T-helper 17 cell (primary cell): ENCODE measurements around the gene TOR1A. TPM values are rescaled to one million over a fixed set of nuclear protein-coding genes. Genes with fewer than 3 reads are reported as not detected.
A peak's percentile ranks its signal among the peaks of the same experiment; 100 is the strongest.
"Not testable (repeated sequence)": the region's sequence is repeated elsewhere in the genome, so short reads cannot be mapped to it uniquely, and the experiment has no call there.

Experiments
- ATAC-seq: fragments of 150-1000 bp; cut with Tn5 transposase; 2 replicates; pipeline ENCODE4 v1.10.0; 2021; ENCODE audit warnings: mild to moderate bottlenecking, moderate library complexity
- DNase-seq, 3 donors: peaks; one replicate each; pipeline versions ENCODE4 v3.0.0 to v3.0.0-alpha.2; 2020 to 2021
- H3K9me3 ChIP-seq: one replicate; pipeline ENCODE4 v1.7.0; 2013; ENCODE audit warnings: low read length, mild to moderate bottlenecking; ENCODE audit not compliant: control insufficient read depth, poor library complexity, severe bottlenecking
- H3K27ac Mint-ChIP-seq: one replicate; pipeline ENCODE4 v1.8.0; 2022; ENCODE audit warnings: mild to moderate bottlenecking, moderate library complexity, mixed read lengths
- H3K27me3 Mint-ChIP-seq: one replicate; pipeline ENCODE4 v1.8.0; 2022; ENCODE audit warnings: mixed read lengths
- H3K36me3 Mint-ChIP-seq: one replicate; pipeline ENCODE4 v1.8.0; 2022; ENCODE audit warnings: low read depth, mixed read lengths
- H3K4me1 Mint-ChIP-seq: one replicate; pipeline ENCODE4 v1.8.0; 2022; ENCODE audit warnings: mild to moderate bottlenecking, mixed read lengths
- H3K4me3 Mint-ChIP-seq: one replicate; pipeline ENCODE4 v1.8.0; 2022; ENCODE audit warnings: mild to moderate bottlenecking, moderate library complexity, mixed read lengths
- total RNA-seq, 4 donors: library from RNA in 2 of 4; stranded (reverse) in 2 of 4; gene quantifications; one replicate each; pipeline ENCODE4 v1.2.3 and lab custom pipeline; 2022 to 2026

TOR1A gene
- total RNA-seq, 2 donors from 2014 or later, result 16.7 to 17.2 TPM

- no peaks in the 10 kb centered on the region for H3K9me3 ChIP-seq
- Mint-ChIP-seq H3K36me3 (no peaks in the 10 kb centered on the region), H3K27me3 (no peaks in the 10 kb centered on the region), H3K4me3 (peak overlapping the region; percentile 87), H3K27ac (no peak overlapping the region), H3K4me1 (peaks cover 16% of the 10 kb centered on the region)
- DNase-seq (no peak), ATAC-seq (no peak)
Observed at GRCh38 chr9:129803676-129804060, 20.3 kb downstream of the TOR1A start.

DNA sequence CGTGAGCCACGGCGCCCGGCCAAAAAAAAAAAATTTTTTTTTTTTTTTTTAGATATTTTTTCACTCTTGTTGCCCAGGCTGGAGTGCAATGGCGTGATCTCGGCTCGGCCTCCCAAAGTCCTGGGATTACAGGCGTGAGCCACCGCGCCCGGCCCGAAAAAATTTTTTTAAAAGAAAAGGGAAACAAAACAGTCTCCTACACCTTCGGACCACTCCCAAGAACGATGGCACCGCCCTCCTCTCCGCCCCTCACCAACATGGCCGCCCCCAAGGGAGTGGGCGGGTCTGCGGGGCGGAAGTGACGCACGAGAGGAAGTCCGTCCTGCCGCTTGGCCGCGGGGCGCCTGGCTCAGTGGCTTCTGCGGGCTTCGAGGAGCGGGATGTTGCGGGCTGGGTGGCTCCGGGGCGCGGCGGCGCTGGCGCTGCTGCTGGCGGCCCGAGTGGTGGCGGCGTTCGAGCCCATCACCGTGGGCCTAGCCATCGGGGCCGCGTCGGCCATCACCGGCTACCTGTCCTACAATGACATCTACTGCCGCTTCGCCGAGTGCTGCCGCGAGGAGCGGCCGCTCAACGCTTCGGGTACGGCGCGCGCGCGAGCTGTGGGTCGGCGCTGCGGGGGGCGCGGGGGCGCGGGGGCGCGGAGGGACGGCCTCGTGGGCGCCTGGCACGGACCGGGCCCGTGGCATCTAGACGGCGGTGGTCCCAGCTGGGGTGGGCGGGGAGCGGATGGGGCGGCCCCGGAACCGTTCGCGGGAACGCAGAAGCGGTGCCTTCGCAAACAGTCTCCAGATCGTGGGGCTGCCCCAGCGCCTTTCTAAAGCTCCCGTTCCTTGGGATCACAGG lies 20.9 kb downstream of the TOR1A start, which contains the start of gene TOR1B:
Gene TOR1B (plus strand): TSS at position 352 of the 843 bp plus-strand sequence. CDS start 29 bp downstream, at position 381.
- peak within 1 kb of the TSS; percentile 87 for H3K4me3 Mint-ChIP-seq
- no peaks in the 10 kb centered on the region for H3K9me3 ChIP-seq
- no peaks in the 10 kb centered on the region for H3K27me3 Mint-ChIP-seq
- peak; percentile 93 for ATAC-seq
- peaks cover 16% of the 10 kb centered on the region for H3K4me1 Mint-ChIP-seq
- H3K36me3 Mint-ChIP-seq, result no peaks in the 10 kb centered on the region
- DNase-seq, result peak; percentile 88 to 89 (median 88)
- H3K27ac Mint-ChIP-seq, result peak within 1 kb of the TSS; percentile 75

- Mint-ChIP-seq H3K27ac (peak overlapping the region; percentile 60), H3K4me3 (peak overlapping the region; percentile 76), H3K36me3 (no peaks in the 10 kb centered on the region), H3K27me3 (no peaks in the 10 kb centered on the region), H3K4me1 (peaks cover 16% of the 10 kb centered on the region)
- no peaks in the 10 kb centered on the region for H3K9me3 ChIP-seq
- ATAC-seq (no peak), DNase-seq (no peak)
Observed at GRCh38 chr9:129801504-129801903, 22.4 kb downstream of the TOR1A start.

GRCh38 chr9:129798973-129799372 lies 25.0 kb downstream of the TOR1A start:
- Mint-ChIP-seq H3K4me1 (peaks cover 2% of the 10 kb centered on the region), H3K27ac (no peak overlapping the region), H3K4me3 (no peak overlapping the region), H3K36me3 (no peaks in the 10 kb centered on the region), H3K27me3 (no peaks in the 10 kb centered on the region)
- no peak for ATAC-seq
- H3K9me3 ChIP-seq, result no peaks in the 10 kb centered on the region
- no peak for DNase-seq

DNA sequence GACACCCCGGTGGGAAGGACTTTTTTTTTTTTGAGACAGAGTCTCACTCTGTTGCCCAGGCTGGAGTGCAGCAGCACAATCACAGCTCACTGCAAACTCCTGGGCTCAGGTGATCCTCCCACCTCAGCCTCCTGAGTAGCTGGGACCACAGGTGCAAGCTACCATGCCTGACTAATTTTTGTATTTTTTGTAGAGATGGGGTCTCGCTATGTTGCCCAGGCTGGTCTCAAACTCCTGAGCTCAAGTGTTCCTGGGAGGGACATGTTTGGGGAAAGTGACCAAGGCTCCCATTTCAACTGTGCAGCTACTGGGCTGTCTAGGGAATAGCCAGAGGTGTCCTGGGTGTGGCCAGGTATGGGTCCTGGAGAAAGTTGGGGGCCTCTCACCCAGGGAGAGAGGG lies 27.9 kb downstream of the TOR1A start:
- not testable (repeated sequence) for DNase-seq, H3K27me3 Mint-ChIP-seq, ATAC-seq, H3K27ac Mint-ChIP-seq, H3K4me3 Mint-ChIP-seq, H3K36me3 Mint-ChIP-seq, H3K9me3 ChIP-seq, H3K4me1 Mint-ChIP-seq

DNA sequence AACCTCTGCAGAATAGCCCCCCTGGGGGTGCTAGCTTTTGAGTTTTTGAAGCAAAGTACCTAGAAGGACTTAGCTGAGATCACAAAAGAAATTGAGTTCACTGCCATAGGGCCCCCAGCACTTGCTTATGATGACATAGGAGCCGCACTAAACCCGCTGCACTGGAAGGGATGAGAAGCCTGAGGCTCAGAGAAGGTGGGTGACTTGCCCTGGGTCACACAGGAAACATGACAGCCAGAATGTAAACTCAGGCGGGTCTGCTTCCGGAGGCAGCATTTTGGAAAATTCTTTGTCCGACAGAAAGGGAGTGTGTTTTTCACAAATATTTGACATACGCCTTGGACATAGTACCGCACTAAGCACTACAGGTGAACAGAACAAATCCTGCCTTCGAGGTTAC lies 29.4 kb downstream of the TOR1A start:
- H3K27ac Mint-ChIP-seq, result no peak overlapping the region
- no peaks in the 10 kb centered on the region for H3K27me3 Mint-ChIP-seq
- H3K36me3 Mint-ChIP-seq, result no peaks in the 10 kb centered on the region
- DNase-seq (no peak), ATAC-seq (no peak)
- no peak overlapping the region for H3K4me3 Mint-ChIP-seq
- H3K4me1 Mint-ChIP-seq, result peaks cover 5% of the 10 kb centered on the region
- H3K9me3 ChIP-seq, result no peaks in the 10 kb centered on the region

- no peaks in the 10 kb centered on the region for H3K9me3 ChIP-seq
- DNase-seq (no peak), ATAC-seq (no peak)
- peaks cover 9% of the 10 kb centered on the region for H3K4me1 Mint-ChIP-seq
- H3K27ac Mint-ChIP-seq, result no peak overlapping the region
- H3K27me3 Mint-ChIP-seq, result peaks cover 21% of the 10 kb centered on the region
- peaks cover 2% of the 10 kb centered on the region for H3K36me3 Mint-ChIP-seq
- H3K4me3 Mint-ChIP-seq, result no peak overlapping the region
Observed at GRCh38 chr9:129786481-129786880, 37.5 kb downstream of the TOR1A start.

DNA sequence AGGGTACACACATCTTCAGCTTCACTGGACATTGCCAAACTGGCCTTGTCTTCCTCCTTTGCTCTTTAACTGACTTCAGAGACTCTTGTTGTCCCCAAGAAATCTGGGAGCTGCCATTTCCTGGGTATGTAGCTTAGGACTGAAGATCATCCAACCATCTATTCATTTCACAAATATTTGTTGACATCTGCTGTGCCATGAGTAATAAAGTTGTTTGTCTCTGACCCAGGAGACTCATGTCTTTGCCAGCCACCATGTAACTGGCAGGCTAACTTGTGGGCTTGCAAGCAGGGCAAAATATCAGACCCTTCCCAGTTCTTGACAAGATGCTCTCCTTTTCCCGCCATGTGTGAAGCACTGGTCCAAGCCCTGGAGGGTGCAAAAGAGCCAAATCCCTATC lies 38.1 kb downstream of the TOR1A start:
- no peak overlapping the region for H3K4me3 Mint-ChIP-seq

DNA sequence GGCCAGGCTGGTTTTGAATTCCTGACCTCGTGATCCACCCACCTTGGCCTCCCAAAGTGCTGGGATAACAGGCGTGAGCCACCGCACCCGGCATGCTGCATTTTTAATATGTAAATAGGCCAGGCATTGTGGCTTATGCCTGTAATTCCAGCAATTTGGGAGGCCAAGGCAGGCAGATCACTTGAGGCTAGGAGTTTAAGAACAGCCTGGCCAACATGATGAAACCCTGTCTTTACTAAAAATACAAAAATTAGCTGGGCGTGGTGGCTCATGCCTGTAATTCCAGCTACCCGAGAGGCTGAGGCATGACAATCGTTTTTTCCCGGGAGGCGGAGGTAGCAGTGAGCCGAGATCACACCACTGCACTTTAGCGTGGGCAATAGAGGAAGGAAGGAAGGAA lies 39.0 kb downstream of the TOR1A start:
- not testable (repeated sequence) for H3K36me3 Mint-ChIP-seq, H3K9me3 ChIP-seq, H3K4me3 Mint-ChIP-seq, H3K4me1 Mint-ChIP-seq, DNase-seq, H3K27ac Mint-ChIP-seq, ATAC-seq
- peaks cover 29% of the 10 kb centered on the region for H3K27me3 Mint-ChIP-seq

More for the DNA sequence above, 38.1 kb downstream of the TOR1A start:
- no peaks in the 10 kb centered on the region for H3K9me3 ChIP-seq
- no peak overlapping the region for H3K27ac Mint-ChIP-seq
- DNase-seq (no peak), ATAC-seq (no peak)
- H3K36me3 Mint-ChIP-seq, result peaks cover 2% of the 10 kb centered on the region
- H3K27me3 Mint-ChIP-seq, result peaks cover 22% of the 10 kb centered on the region
- peaks cover 9% of the 10 kb centered on the region for H3K4me1 Mint-ChIP-seq

DNA sequence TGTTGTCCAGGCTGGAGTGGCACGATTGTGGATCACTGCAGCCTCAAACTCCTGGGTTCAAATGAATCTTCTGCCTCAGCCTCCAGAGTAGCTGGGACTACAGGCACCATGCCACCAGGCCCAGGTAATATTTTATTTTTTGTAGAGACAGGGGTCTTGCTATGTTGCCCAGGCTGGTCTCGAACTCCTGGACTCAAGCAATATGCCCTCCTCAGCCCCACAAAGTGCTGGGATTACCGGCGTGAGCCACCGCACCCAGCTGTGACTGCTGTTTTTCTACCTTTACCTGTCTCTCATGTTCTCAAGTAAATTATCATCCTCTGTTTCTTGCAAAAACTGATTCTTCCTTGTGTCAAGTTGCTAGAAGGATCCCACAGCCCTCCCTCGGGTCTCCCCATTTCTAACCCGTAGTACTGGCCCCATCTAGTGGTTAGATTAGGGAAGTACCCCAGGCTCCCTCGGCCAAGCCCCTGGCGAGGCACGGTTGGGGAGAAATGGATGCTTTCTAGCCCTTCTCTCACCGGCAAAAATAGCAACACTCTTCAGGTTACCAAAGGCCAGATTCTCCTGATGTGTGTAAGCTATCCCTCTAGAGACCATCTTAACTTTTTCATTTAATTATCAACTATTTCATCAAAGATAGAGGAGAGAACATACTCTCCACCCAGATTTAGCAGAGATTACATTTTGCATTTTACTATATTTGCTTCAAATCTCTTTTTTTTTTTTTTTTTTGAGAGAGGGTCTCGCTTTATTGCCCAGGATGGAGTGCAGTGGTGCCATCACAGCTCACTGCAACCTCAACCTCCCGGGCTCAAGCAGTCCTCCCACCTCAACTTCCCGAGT lies 40.2 kb downstream of the TOR1A start:
- no peak overlapping the region for H3K27ac Mint-ChIP-seq
- peaks cover 6% of the 10 kb centered on the region for H3K4me1 Mint-ChIP-seq
- peak; percentile 100 for ATAC-seq
- H3K9me3 ChIP-seq, result no peaks in the 10 kb centered on the region
- H3K36me3 Mint-ChIP-seq, result peaks cover 2% of the 10 kb centered on the region
- DNase-seq, result peak; percentile 31 to 73 (median 45)
- peaks cover 29% of the 10 kb centered on the region for H3K27me3 Mint-ChIP-seq
- peak overlapping the region; percentile 55 for H3K4me3 Mint-ChIP-seq

DNA sequence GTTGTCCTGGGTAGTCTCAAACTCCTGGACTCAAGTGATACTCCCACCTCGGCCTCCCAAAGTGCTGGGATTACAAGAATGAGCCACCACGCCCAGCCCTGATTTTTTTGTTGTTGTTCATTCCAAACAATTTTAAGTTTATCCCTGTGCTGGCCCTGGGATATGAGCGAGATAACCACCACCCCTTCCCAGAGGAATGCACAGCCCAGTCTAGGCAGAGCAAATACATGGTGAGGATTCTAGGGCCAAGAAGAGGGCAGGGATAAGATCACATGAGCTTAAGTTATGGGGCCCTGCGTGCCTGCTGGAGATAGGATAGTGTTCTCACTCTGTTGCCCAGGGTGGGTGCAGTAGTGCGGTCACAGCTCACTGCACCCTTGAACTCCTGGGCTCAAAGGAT lies 42.0 kb downstream of the TOR1A start:
- ATAC-seq (no peak), DNase-seq (no peak)
- H3K27me3 Mint-ChIP-seq, result peaks cover 34% of the 10 kb centered on the region
- peaks cover 14% of the 10 kb centered on the region for H3K4me1 Mint-ChIP-seq
- no peak overlapping the region for H3K4me3 Mint-ChIP-seq
- H3K9me3 ChIP-seq, result no peaks in the 10 kb centered on the region
- H3K27ac Mint-ChIP-seq, result no peak overlapping the region
- H3K36me3 Mint-ChIP-seq, result peaks cover 2% of the 10 kb centered on the region

GRCh38 chr9:129781131-129781530 lies 42.8 kb downstream of the TOR1A start:
- Mint-ChIP-seq H3K36me3 (no peaks in the 10 kb centered on the region), H3K27ac (no peak overlapping the region), H3K4me1 (peaks cover 14% of the 10 kb centered on the region), H3K27me3 (peaks cover 31% of the 10 kb centered on the region), H3K4me3 (no peak overlapping the region)
- no peaks in the 10 kb centered on the region for H3K9me3 ChIP-seq
- no peak for ATAC-seq
- DNase-seq, result no peak

DNA sequence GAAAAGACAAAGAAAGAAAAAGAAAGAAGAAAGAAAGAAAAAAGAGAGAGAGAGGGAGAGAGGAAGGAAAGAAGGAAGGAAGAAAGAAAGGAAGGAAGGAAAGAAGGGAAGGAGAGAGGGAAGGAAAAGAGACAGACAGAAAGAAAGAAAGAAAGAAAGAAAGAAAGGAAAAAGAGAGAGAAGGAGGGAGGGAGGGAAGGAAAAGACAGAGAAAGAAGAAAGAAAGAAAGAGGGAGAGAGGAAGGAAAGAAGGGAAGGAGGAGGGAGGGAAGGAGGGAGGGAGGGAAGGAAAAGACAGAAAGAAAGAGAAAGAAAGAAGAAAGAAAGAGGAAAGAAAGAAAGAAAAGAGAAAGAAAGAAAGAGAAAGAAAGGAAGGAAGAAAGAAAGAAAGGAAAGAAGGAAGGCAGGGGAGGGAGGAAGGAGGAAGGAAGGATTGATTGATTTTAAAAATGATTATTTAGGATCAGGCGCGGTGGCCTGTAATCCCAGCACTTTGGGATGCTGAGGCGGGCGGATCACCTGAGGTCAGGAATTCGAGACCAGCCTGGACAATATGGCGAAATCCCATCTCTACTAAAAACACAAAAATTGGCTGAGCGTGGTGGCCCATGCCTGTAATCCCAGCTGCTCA lies 44.3 kb downstream of the TOR1A start:
- DNase-seq, result no peak
- Mint-ChIP-seq H3K27ac (no peak overlapping the region), H3K36me3 (no peaks in the 10 kb centered on the region), H3K4me1 (peaks cover 14% of the 10 kb centered on the region), H3K27me3 (peaks cover 30% of the 10 kb centered on the region), H3K4me3 (no peak overlapping the region)
- no peaks in the 10 kb centered on the region for H3K9me3 ChIP-seq
- no peak for ATAC-seq
